Right cardiac atrium (tissue), 5 donors: ENCODE data around the gene DNMT3A. TPM values are rescaled to one million over a fixed set of nuclear protein-coding genes. Genes with fewer than 3 reads are reported as not detected.
A peak's percentile ranks its signal among the peaks of the same experiment; 100 is the strongest.

Experiments
- ATAC-seq, 2 donors: fragments of 200-7000 bp; cut with Tn5 transposase; one replicate each; pipeline versions ENCODE4 v1.8.0 to v1.9.1; 2020; ENCODE audit warnings: moderate library complexity in 2 of 2, mild to moderate bottlenecking in 1 of 2
- DNase-seq, 3 donors: peaks; one replicate each; pipeline ENCODE4 v3.0.0-alpha.2; 2020
- H3K27ac ChIP-seq: one replicate; pipeline ENCODE4 v1.5.1; 2013; ENCODE audit warnings: mild to moderate bottlenecking, low read length, control low read depth, moderate library complexity
- H3K27me3 ChIP-seq: one replicate; pipeline ENCODE4 v1.6.1; 2013; ENCODE audit not compliant: control insufficient read depth, insufficient read depth
- H3K4me1 ChIP-seq: one replicate; pipeline ENCODE4 v1.6.1; 2013; ENCODE audit warnings: low read length; ENCODE audit not compliant: control insufficient read depth, insufficient read depth
- H3K4me3 ChIP-seq: one replicate; pipeline ENCODE4 v1.5.1; 2013; ENCODE audit warnings: low read length, control low read depth
- H3K9me3 ChIP-seq: one replicate; pipeline ENCODE4 v1.6.1; 2013; ENCODE audit warnings: low read length; ENCODE audit not compliant: control insufficient read depth
- WGBS: extraction: QIAGEN DNeasy Blood & Tissue Kit; methylation state at CpG from one replicate; pipeline ENCODE4 v1.1.7; 2013; 5-methylcytosine and 5-hydroxymethylcytosine counted together
- intact Hi-C, 4 donors: fragments of 100-400 bp; cut with DNase I; formaldehyde crosslinking; loops; one replicate each; pipeline versions ENCODE4 v1.11.0 to v1.14.0; 2022 to 2023
- polyA plus RNA-seq: library from polyadenylated mRNA; stranded (reverse); fragments of 200-250 nt; gene quantifications from one replicate; pipeline ENCODE4 v1.2.3, GENCODE V29; 2013
- total RNA-seq, 4 donors: library from RNA; stranded (reverse); fragmentation: NEBNext Ultra II Directional; extraction: Animal tissue kit (Norgen Biotek cat#: 25700); gene quantifications; one replicate each; pipeline ENCODE4 v1.2.1, GENCODE V29; 2021
- donor health status: healthy with polysubstance abuse.
- donor health status: DM: no; HTN: yes; CAD: no.
- donor health status: DM: no; HTN: no; CAD: no.
- donor health status: DM: no; HTN: yes; CAD: no; lungs with severe emphysema.
- donor health status: DM: yes; HTN: yes; CAD: no.

DNMT3A gene
- total and polyA plus RNA-seq, 5 donors: 9.9 to 22.9 (median 20.2) TPM

DNA sequence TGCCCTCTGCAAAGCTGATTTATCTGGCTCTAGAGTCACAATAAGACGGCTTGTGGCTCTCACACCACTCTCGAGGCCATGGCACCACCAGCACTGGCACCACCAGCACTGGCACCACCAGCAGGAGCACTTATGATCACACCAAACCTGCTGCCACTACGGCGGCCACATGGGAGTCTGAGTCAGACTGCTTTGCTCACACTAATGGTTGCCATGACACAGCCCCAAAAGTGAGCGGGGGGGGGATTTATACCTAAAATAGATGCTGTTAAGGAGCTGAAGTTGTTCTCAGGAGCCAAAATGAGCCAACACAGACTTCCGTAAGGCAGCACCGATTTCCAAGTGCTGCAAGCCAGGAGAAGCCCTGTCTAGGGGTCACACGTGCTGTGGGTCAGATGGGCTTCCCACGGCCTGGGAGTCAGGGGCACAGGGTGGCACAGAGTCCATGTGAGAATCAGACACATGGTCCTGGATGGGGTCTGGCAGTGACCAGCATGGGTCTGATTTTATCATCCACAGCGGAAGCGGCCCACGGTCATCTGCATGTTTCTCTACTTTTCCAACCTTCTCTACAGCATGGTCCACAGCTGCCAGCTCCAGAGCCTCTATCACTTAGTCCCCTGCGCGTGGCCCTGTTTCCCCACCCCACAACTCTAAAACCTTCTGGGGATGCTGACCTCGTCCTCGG lies 16.7 kb downstream of the DNMT3A start:
- peak; percentile 67 to 76 (median 74) for DNase-seq
- peaks cover 9% of the 10 kb centered on the region for H3K4me1 ChIP-seq

GRCh38 chr2:25324251-25324650 lies 17.5 kb downstream of the DNMT3A start:
- Histone ChIP-seq H3K9me3 (no peaks in the 10 kb centered on the region), H3K27me3 (no peaks in the 10 kb centered on the region), H3K4me3 (no peak overlapping the region), H3K4me1 (peaks cover 7% of the 10 kb centered on the region), H3K27ac (peak overlapping the region; percentile 19)
- no peak for ATAC-seq
- DNase-seq: peak in 2 of 3 donors; percentile 9 to 15
- intact Hi-C loops: no loop called here
- 68% methylated on average over 4 of the region's 4 CpGs for WGBS

More for the DNA sequence above, 16.7 kb downstream of the DNMT3A start:
- Histone ChIP-seq H3K9me3 (no peaks in the 10 kb centered on the region), H3K27ac (peak overlapping the region; percentile 19), H3K27me3 (no peaks in the 10 kb centered on the region), H3K4me3 (no peak overlapping the region)
- ATAC-seq: peak; percentile 52 to 70
- intact Hi-C loops: no loop called here
- 63% methylated on average over 16 of the region's 16 CpGs for WGBS

DNA sequence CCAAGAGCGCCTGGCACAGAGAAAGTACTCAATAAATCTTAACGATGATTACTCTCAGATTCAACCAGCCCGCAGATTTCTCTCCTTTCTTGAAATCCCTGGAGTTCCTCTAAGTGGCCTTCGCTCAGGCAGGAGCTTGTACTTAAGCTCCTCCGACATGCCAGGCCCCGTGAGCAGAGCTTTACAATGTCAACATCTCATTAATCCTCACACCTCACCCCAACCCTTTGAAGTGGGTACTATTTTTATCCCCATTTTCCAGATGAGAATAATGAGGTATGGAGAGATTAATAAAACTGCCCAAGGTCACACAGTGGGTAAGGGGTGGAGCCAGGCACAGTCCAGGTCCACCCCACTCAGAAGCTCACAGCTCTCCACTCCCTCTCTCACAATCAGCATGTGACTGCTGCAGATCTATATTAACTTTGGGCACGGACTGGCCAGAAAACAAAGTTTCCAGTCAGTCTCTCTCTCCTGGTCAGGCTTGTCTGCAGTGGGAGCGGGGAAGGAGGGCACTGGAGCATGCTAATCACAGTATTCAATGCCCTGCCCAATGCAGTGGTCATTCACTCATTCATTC lies 18.0 kb downstream of the DNMT3A start:
- DNase-seq: peak in 2 of 3 donors; percentile 8 to 9
- intact Hi-C loops: no loop called here
- H3K4me3 ChIP-seq: no peak overlapping the region
- H3K27ac ChIP-seq: no peak overlapping the region
- H3K4me1 ChIP-seq: peaks cover 7% of the 10 kb centered on the region
- no peaks in the 10 kb centered on the region for H3K27me3 ChIP-seq
- 79% methylated on average over 8 of the region's 8 CpGs for WGBS
- H3K9me3 ChIP-seq: no peaks in the 10 kb centered on the region
- no peak for ATAC-seq

DNA sequence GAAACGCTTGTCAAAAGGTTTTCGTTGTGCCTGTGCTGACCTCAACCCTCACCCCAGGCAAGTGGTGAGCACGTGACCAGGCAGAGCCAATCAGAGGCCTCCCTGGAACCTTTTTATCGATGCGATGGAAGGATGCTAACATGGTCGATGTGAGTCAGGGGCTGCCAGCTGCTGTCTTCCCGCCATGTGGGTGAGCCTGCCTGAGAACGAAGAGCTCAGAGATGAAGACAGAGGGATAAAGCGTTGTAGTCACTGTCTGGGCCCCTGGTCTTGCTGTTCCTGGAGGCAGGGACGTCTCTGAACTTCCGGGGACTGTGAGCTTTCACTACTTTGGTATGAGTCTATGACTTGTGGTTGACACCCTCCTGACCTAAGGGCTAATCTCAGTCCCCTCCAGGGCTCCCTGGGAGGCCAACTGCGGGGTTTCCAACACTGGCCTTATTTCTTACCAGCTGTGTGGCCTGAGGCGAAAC lies 18.6 kb downstream of the DNMT3A start:
- Histone ChIP-seq H3K4me1 (peaks cover 7% of the 10 kb centered on the region), H3K27ac (no peak overlapping the region), H3K27me3 (no peaks in the 10 kb centered on the region), H3K9me3 (no peaks in the 10 kb centered on the region), H3K4me3 (no peak overlapping the region)
- ATAC-seq (peak in 1 of 2 donors; percentile 4), DNase-seq (peak in 2 of 3 donors; percentile 28 to 54)
- intact Hi-C loops: no loop called here
- 62% methylated on average over 13 of the region's 13 CpGs for WGBS

DNA sequence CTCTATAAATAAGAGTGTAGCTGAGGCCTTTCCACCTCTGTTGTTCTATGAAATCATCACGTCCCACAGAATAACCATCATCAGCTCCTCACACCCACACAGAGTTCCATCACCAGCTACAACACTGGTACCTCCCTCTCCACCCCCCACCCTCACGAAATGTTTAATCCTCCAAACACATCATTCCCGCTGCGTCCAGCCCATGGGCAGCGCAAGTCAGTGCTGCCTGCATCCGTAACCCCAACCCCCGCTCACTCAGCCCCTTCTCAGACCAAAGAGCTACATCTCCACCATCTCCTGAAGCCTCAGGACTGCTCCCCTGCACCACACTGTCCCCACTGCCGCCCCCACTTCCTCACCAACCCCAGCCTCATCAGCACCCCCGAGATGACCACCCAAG lies 19.4 kb downstream of the DNMT3A start:
- 85% methylated on average over 9 of the region's 9 CpGs for WGBS
- H3K9me3 ChIP-seq: no peaks in the 10 kb centered on the region
- no peaks in the 10 kb centered on the region for H3K27me3 ChIP-seq
- no peak for ATAC-seq
- intact Hi-C loops: no loop called here
- H3K27ac ChIP-seq: no peak overlapping the region
- H3K4me1 ChIP-seq: peaks cover 7% of the 10 kb centered on the region
- H3K4me3 ChIP-seq: no peak overlapping the region
- peak in 2 of 3 donors; percentile 11 to 30 for DNase-seq

GRCh38 chr2:25320077-25320476 lies 21.6 kb downstream of the DNMT3A start:
- 69% methylated on average over 3 of the region's 3 CpGs for WGBS
- Histone ChIP-seq H3K4me3 (no peak overlapping the region), H3K4me1 (peaks cover 12% of the 10 kb centered on the region), H3K9me3 (no peaks in the 10 kb centered on the region), H3K27ac (no peak overlapping the region), H3K27me3 (no peaks in the 10 kb centered on the region)
- DNase-seq (no peak), ATAC-seq (no peak)
- intact Hi-C loops: no loop called here

DNA sequence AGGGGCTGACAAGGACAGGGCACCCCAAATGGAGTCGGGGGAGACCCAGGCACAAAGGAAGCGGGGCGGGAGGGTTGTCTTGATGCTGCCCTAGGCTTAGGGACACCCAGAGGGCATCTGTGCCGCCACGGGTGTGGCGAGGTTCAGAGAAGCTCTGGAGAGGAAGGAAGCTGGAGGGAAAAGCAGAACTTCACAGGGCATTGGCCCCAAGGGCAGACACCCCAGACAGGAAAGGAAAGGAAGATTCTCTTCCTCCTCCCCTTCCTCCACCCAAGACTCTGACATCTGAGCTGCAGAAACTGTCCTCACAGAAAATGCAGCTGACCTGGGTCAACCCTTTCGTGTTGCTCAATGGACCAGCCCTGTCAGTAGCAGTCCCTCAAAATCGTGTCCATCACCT lies 25.6 kb downstream of the DNMT3A start:
- DNase-seq (peak; percentile 54 to 81 (median 79)), ATAC-seq (peak; percentile 6 to 42)
- Histone ChIP-seq H3K4me1 (peaks cover 13% of the 10 kb centered on the region), H3K4me3 (no peak overlapping the region), H3K9me3 (no peaks in the 10 kb centered on the region), H3K27me3 (no peaks in the 10 kb centered on the region), H3K27ac (no peak overlapping the region)
- intact Hi-C loops: no loop called here
- WGBS: 61% methylated on average over 8 of the region's 8 CpGs

- 56% methylated on average over 11 of the region's 11 CpGs for WGBS
- Histone ChIP-seq H3K27ac (no peak overlapping the region), H3K4me1 (peaks cover 17% of the 10 kb centered on the region), H3K4me3 (no peak overlapping the region), H3K9me3 (no peaks in the 10 kb centered on the region), H3K27me3 (no peaks in the 10 kb centered on the region)
- intact Hi-C loops: no loop called here
- DNase-seq (peak in 1 of 3 donors; percentile 57), ATAC-seq (peak; percentile 3 to 10)
Measured at GRCh38 chr2:25315316-25315680, 26.4 kb downstream of the DNMT3A start.

- Histone ChIP-seq H3K9me3 (no peaks in the 10 kb centered on the region), H3K27me3 (no peaks in the 10 kb centered on the region), H3K27ac (peak overlapping the region; percentile 76), H3K4me1 (peaks cover 18% of the 10 kb centered on the region), H3K4me3 (no peak overlapping the region)
- ATAC-seq (peak; percentile 80 to 88), DNase-seq (peak; percentile 81 to 93 (median 91))
- intact Hi-C loops: no loop called here
- WGBS: 12% methylated on average over 13 of the region's 13 CpGs
Measured at GRCh38 chr2:25314514-25315315, 27.0 kb downstream of the DNMT3A start.

DNA sequence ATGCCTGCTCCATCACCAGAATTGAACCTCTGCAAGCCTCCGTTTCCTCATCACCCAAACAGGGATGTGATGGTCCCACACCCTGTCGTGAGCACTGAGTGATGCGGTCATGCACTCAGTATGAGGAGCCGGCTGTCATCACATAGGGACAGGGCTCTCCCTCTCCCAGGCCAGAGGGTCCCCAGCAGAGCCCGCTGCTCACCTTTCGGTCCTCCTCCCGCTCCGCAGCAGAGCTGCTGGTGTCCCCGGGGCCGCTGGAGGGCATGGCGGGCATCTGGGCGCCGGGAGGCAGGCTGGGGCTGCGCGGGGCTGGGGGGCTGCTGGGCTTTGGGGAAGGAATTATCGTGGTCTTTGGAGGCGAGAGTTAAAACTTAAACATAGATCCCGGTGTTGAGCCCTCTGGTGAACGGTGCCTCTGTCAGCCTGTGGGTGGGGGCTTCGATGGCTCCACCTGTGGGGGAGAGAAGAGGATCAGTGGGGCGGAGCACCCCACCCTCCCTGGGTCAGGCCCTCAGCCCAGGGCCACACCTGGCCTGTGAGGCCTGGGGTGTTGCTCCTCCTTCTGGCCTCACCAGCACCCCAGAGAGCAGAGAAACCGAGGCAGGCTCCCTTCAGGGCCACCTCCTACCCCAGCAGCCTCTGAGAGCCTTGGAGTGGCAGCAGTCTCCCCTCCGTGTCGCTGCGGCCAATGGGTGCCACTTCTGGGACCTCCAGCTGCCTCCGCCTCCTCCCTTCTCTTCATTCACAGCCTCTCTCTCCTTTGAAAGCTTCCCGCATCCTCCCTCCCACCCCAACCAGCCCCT lies 27.8 kb downstream of the DNMT3A start:
- 82% methylated on average over 27 of the region's 27 CpGs for WGBS
- no peak overlapping the region for H3K4me3 ChIP-seq
- peak overlapping the region; percentile 76 for H3K27ac ChIP-seq
- H3K9me3 ChIP-seq: no peaks in the 10 kb centered on the region
- no peaks in the 10 kb centered on the region for H3K27me3 ChIP-seq
- DNase-seq (peak in 2 of 3 donors; percentile 26 to 58), ATAC-seq (no peak)
- intact Hi-C loops: no loop called here
- peaks cover 18% of the 10 kb centered on the region for H3K4me1 ChIP-seq
